ENCODE data around the gene PSAT1.

DNA sequence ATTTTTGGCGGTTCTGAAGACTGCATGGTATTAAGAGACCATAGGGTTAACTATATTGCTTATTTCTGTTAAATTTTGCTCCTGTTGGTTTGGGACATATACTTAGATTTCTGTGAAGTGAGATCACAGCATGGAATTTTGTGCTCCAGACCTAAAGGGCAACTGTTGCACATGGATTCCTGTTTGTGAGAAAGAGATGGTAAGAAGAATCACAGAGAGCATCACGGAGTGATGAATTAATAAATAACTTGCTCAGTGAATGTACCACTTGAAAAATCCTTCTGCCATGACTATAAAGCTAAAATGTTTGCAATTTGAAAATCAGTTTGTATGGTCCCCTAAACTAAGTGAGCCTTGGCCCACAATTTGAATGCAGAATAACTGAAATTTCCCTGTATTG is 4.5 kb downstream of the PSAT1 start:
- TF ChIP-seq CTCF (IDR thresholded peaks at IDR 0.05), result no peak
- no peak for TF ChIP-seq POLR2A (IDR thresholded peaks at IDR 0.05)

Data from thyroid gland (tissue), 4 donors.